Body of pancreas (tissue), 4 donors: Measurements from ENCODE around the gene C8G. TPM values are rescaled to one million over a fixed set of nuclear protein-coding genes. Genes with fewer than 3 reads are reported as not detected.

Source experiments
- ATAC-seq: fragments of 150-250 bp; one replicate; pipeline ENCODE4 v1.9.1; 2016
- DNase-seq, 4 donors: peaks; one replicate each; pipeline ENCODE4 v3.0.0-alpha.2; 2019
- H3K27ac ChIP-seq, 4 donors: fragments of 200-600 bp; sonication (generic); 1 replicate in 3 of 4; 2 replicates in 1 of 4; pipeline versions ENCODE4 v1.5.1 to v1.6.1; 2016 to 2019; ENCODE audit warnings: mild to moderate bottlenecking in 1 of 4, mixed read lengths in 1 of 4, moderate library complexity in 1 of 4
- H3K27me3 ChIP-seq, 2 donors: fragments of 200-600 bp; sonication (generic); one replicate each; pipeline ENCODE4 v1.6.0; 2016; ENCODE audit warnings: mild to moderate bottlenecking in 1 of 2
- H3K36me3 ChIP-seq, 2 donors: fragments of 200-600 bp; sonication (generic); replicated peaks in 1 of 2; 2 replicates each; pipeline ENCODE4 v1.5.1; 2016; ENCODE audit warnings: low read depth in 2 of 2; ENCODE audit not compliant: insufficient read depth in 1 of 2
- H3K4me1 ChIP-seq: fragments of 200-600 bp; sonication (generic); one replicate; pipeline ENCODE4 v1.6.0; 2016
- H3K4me3 ChIP-seq, 2 donors: fragments of 200-600 bp; sonication (generic); 1 replicate in 1 of 2; 2 replicates in 1 of 2; pipeline ENCODE4 v1.5.1; 2016 to 2019
- H3K9me3 ChIP-seq, 3 donors: fragments of 200-600 bp; sonication (generic); 1 replicate in 2 of 3; 2 replicates in 1 of 3; pipeline ENCODE4 v1.5.1; 2016
- POLR2A ChIP-seq, 3 donors: fragments of 450-650 bp; IDR thresholded peaks; one replicate each; pipeline ENCODE4 v1.6.1; 2016; ENCODE audit warnings: antibody characterized with exemption in 3 of 3, mild to moderate bottlenecking in 2 of 3
- WGBS, 2 donors: methylation state at CpG; one replicate each; pipeline ENCODE4 v1.1.5; 2017; 5-methylcytosine and 5-hydroxymethylcytosine counted together
- intact Hi-C: fragments of 100-400 bp; cut with DNase I; formaldehyde crosslinking; loops from one replicate; pipeline ENCODE4 v1.15.1; 2023
- total RNA-seq, 2 donors: library from RNA; depleted of rRNA; stranded (reverse); fragments of >200 nt; gene quantifications; one replicate each; pipeline ENCODE4 v1.1.0, GENCODE V29; 2016
- TF ChIP-seq, protein P1 (sequence below), 7 experiments: fragments of 450-650 bp in 4 of 7; fragments of 200-600 bp in 3 of 7; sonication (generic) in 3 of 7; IDR thresholded peaks; one replicate each; pipeline ENCODE4 v1.5.1; 2016 to 2019; ENCODE audit warnings: antibody characterized with exemption in 7 of 7

The C8G gene
- total RNA-seq, 2 donors from 2014 or later, result not detected

DNA sequence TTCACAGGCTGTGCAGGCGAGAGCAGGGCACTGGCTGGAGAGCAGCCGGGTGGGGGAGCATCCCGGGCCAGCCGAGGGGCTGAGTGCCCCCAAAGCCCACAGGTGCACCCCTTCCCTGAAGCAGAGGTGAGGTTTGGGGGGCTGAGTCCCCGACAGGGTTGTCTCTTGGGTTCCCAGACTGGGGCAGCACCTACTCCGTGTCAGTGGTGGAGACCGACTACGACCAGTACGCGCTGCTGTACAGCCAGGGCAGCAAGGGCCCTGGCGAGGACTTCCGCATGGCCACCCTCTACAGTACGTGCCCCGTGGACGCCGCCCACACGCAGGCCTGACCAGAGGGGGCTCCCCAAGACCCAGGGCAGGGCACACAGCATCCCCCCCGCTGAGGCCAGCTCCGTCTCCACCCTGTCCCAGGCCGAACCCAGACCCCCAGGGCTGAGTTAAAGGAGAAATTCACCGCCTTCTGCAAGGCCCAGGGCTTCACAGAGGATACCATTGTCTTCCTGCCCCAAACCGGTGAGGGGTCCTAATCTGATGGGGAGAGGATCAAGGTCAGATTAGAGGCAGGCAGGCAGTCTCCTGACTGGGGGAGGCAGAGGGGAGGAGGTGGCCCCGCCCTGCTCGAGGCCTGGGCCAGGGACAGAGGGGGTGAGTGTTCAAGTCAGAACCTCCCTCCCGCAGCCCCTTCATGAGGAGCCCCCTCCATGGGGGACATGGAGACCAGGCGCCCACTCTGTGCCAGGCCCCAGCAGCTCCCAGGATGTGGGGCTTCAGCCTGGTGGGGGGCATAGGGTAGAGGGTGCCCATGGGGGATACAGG lies 34.9 kb downstream of the C8G start:
- H3K4me1 ChIP-seq, result peaks cover 7% of the 10 kb centered on the region
- no peaks in the 10 kb centered on the region for H3K9me3 ChIP-seq
- DNase-seq, result no peak
- ATAC-seq, result no peak
- intact Hi-C loops, result no loop called here
- TF ChIP-seq, protein P1, sequence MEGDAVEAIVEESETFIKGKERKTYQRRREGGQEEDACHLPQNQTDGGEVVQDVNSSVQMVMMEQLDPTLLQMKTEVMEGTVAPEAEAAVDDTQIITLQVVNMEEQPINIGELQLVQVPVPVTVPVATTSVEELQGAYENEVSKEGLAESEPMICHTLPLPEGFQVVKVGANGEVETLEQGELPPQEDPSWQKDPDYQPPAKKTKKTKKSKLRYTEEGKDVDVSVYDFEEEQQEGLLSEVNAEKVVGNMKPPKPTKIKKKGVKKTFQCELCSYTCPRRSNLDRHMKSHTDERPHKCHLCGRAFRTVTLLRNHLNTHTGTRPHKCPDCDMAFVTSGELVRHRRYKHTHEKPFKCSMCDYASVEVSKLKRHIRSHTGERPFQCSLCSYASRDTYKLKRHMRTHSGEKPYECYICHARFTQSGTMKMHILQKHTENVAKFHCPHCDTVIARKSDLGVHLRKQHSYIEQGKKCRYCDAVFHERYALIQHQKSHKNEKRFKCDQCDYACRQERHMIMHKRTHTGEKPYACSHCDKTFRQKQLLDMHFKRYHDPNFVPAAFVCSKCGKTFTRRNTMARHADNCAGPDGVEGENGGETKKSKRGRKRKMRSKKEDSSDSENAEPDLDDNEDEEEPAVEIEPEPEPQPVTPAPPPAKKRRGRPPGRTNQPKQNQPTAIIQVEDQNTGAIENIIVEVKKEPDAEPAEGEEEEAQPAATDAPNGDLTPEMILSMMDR (IDR thresholded peaks at IDR 0.05), result no peak
- no peak for TF ChIP-seq POLR2A (IDR thresholded peaks at IDR 0.05)
- 79 to 88% methylated on average over 4 to 26 of the region's 26 CpGs for WGBS, 2 donors
- H3K4me3 ChIP-seq, result no peak overlapping the region
- no peaks in the 10 kb centered on the region for H3K36me3 ChIP-seq
- H3K27me3 ChIP-seq, result peaks cover 0 to 5% of the 10 kb centered on the region in 2 donors
- no peak overlapping the region for H3K27ac ChIP-seq

GRCh38 chr9:136980669-136981478 lies 35.8 kb downstream of the C8G start:
- no peak for ATAC-seq
- no peak for DNase-seq
- Histone ChIP-seq H3K27ac (peak overlapping the region in 2 of 4 donors; percentile 36 to 44), H3K9me3 (no peaks in the 10 kb centered on the region), H3K36me3 (no peaks in the 10 kb centered on the region), H3K4me3 (no peak overlapping the region), H3K4me1 (peaks cover 12% of the 10 kb centered on the region), H3K27me3 (peaks cover 0 to 5% of the 10 kb centered on the region in 2 donors)
- intact Hi-C loops, result no loop called here
- no peak for TF ChIP-seq POLR2A (IDR thresholded peaks at IDR 0.05)
- TF ChIP-seq, protein P1 (IDR thresholded peaks at IDR 0.05), result no peak
- WGBS, 2 donors, result 83 to 96% methylated on average over 15 to 16 of the region's 16 CpGs

DNA sequence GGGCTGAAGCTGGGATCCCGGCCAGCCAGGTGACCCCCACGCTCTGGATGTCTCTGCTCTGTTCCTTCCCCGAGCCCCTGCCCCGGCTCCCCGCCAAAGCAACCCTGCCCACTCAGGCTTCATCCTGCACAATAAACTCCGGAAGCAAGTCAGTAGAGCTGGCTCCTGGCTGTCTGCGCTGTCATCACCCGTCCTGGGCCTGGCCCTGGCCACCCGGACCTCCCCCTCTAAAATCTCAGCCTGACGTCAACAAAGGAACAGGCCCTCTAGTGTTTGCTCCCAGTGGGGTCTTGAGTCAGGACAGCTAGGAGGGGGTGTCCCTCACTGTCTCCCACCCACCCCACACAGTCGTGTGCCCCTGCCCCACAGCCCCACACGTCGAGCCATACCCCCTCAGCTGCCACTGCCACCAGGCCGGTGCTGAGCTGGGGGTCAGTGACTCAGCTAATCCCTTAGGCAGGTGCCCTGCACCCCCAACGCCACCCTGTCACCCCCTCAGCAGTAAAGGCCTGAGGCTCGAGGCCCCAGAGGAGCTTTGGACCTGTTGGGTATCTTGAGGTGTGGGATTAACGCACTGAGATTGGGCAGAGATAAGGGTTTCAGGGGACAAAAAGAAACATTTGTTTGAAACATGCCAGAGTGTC lies 36.7 kb downstream of the C8G start:
- intact Hi-C loops, result no loop called here
- Histone ChIP-seq H3K9me3 (no peaks in the 10 kb centered on the region), H3K27ac (peak overlapping the region in 2 of 4 donors; percentile 36 to 44), H3K4me1 (peaks cover 12% of the 10 kb centered on the region), H3K4me3 (no peak overlapping the region), H3K27me3 (peaks cover 0 to 5% of the 10 kb centered on the region in 2 donors), H3K36me3 (no peaks in the 10 kb centered on the region)
- WGBS, 2 donors, result 53 to 68% methylated on average over 5 to 15 of the region's 17 CpGs
- ATAC-seq, result peak; percentile 19
- no peak for DNase-seq
- TF ChIP-seq, protein P1 (IDR thresholded peaks at IDR 0.05), result no peak
- no peak for TF ChIP-seq POLR2A (IDR thresholded peaks at IDR 0.05)

- DNase-seq, result no peak
- Histone ChIP-seq H3K4me3 (no peak within 1 kb of the TSS), H3K4me1 (peaks cover 12% of the 10 kb centered on the region), H3K9me3 (no peaks in the 10 kb centered on the region), H3K36me3 (no peaks in the 10 kb centered on the region), H3K27me3 (peaks cover 0 to 5% of the 10 kb centered on the region in 2 donors), H3K27ac (peak within 1 kb of the TSS in 1 of 4 donors; percentile 17)
- WGBS, 2 donors, result 83 to 88% methylated on average over 6 to 17 of the region's 18 CpGs
- TF ChIP-seq, protein P1 (IDR thresholded peaks at IDR 0.05), result no peak
- no peak for TF ChIP-seq POLR2A (IDR thresholded peaks at IDR 0.05)
- ATAC-seq, result no peak
- intact Hi-C loops, result no loop called here
Measured at GRCh38 chr9:136982232-136983051, 37.4 kb downstream of the C8G start, which contains the start of gene LCNL1. Gene LCNL1, plus strand, starts transcription at chr9:136982993. Its CDS starts 594 bp downstream, at chr9:136983587.
